Type B pancreatic cell (in vitro differentiated cells): Measurements from ENCODE around the gene MED26. TPM values are rescaled to one million over a fixed set of nuclear protein-coding genes. Genes with fewer than 3 reads are reported as not detected.

Source experiments
- DNase-seq: peaks from one replicate; pipeline ENCODE4 v3.0.0; 2021; ENCODE audit warnings: mixed read lengths; ENCODE audit not compliant: unreplicated experiment; ENCODE audit errors: extremely low spot score
- H3K27ac Mint-ChIP-seq: 2 replicates; pipeline ENCODE4 v1.8.0; 2021; ENCODE audit warnings: mild to moderate bottlenecking, mixed read lengths
- H3K27me3 Mint-ChIP-seq: 2 replicates; pipeline ENCODE4 v1.8.0; 2021; ENCODE audit warnings: mixed read lengths
- H3K36me3 Mint-ChIP-seq: 2 replicates; pipeline ENCODE4 v1.8.0; 2021; ENCODE audit warnings: mixed read lengths
- H3K4me1 Mint-ChIP-seq: one replicate; pipeline ENCODE4 v1.8.0; 2021; ENCODE audit warnings: mixed read lengths; ENCODE audit not compliant: unreplicated experiment
- H3K4me3 Mint-ChIP-seq: 2 replicates; pipeline ENCODE4 v1.8.0; 2021; ENCODE audit warnings: mild to moderate bottlenecking, mixed read lengths
- H3K9me3 Mint-ChIP-seq: 2 replicates; pipeline ENCODE4 v1.8.0; 2021; ENCODE audit warnings: mixed read lengths
- total RNA-seq: library from RNA; stranded (reverse); gene quantifications from 2 replicates; pipeline ENCODE4 v1.2.1, GENCODE V29; 2021; ENCODE audit warnings: low replicate concordance
- TF ChIP-seq, protein P1 (sequence below): fragments of 200-600 bp; sonication (generic); conservative IDR thresholded peaks from 2 replicates; pipeline ENCODE4 v1.5.0; 2021; ENCODE audit warnings: antibody characterized with exemption, mild to moderate bottlenecking

The MED26 gene
- total RNA-seq, 1 donor from 2014 or later, result 12.5 TPM

DNA sequence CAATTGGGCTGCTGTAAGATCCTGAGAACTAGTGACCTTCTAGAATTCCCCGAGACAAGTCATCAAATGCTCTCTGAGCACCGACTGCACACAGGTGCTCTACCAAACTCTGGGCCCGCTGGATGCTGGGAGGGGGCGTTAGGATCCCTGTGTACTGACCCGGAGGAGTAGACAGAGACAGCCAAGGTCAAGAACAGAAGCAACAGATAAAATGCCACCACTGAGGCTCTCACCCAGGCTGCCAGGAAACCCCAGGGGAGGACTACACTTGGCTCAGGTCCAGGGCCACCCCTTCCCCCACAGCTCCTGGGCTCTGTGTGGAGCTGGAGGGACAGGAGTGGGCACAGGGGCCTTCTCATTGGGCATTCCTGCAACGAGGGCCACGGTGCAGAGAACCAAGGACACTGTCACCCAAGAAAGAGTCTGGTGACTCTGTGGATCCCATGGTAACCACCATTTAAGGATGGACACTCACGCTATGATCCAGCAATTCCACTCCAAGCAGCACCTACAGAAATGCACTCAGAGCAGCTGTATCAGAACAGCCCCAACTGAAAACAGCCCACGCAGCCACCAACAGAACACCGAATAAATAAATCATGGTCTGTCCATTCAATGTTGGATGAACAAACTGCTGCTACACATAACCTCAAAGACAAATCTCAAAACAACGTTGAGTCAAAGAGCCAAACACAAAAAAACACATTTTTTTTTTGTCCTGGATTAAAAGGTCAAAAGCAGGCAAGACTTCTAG is 39.0 kb downstream of the MED26 start:
- Mint-ChIP-seq H3K4me1 (peaks cover 47% of the 10 kb centered on the region), H3K27ac (no peak overlapping the region)

DNA sequence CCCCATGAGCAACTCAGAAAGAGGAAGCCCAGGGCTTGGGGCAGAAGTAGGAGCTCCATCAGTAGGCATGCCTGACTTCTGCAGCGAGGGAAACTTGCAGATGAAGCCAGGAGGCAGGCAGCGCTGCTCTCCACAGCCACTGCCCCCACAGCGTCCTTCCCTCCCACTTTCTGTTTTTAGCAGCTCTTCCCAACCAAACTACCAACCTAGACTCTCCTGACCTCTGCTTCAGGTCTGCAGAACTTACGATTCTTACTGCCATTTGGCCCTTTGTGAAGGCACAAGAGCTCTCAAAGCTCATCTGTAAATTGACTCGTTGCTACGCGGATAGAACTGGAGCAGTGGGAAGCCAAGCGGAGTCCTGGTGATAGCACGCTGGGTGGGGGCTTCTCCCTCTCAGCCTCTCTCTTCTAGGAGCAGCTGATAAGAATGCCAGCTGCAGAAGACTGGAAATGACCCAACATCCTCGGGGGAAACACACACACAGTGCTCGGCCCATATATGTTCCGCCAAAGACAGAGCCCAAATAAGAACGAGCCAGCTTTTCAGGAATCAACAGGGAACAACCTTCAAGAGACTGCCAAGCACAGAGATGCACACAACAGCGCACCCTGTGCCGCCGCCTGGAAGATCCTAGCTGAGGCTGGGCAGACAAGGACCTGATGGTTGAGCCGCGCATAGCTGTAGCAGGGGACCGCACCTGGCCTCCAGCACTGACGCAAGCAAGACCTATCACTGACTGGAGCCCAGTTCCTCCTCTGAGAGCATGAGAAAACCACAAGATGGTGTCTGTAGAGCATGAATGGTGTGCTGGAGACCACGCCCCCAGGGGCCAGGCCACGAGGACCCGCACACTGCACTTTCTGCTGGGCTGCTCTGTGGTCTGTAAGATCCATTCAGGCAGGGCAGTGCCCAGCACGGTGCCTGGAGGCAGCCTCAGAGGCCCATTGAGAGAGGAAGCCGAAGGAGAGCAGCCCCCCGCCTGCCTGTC is 39.9 kb downstream of the MED26 start:
- H3K4me3 Mint-ChIP-seq, result no peak overlapping the region
- no peaks in the 10 kb centered on the region for H3K9me3 Mint-ChIP-seq
- no peak for DNase-seq
- peak overlapping the region; percentile 65 for H3K27ac Mint-ChIP-seq
- TF ChIP-seq, protein P1, sequence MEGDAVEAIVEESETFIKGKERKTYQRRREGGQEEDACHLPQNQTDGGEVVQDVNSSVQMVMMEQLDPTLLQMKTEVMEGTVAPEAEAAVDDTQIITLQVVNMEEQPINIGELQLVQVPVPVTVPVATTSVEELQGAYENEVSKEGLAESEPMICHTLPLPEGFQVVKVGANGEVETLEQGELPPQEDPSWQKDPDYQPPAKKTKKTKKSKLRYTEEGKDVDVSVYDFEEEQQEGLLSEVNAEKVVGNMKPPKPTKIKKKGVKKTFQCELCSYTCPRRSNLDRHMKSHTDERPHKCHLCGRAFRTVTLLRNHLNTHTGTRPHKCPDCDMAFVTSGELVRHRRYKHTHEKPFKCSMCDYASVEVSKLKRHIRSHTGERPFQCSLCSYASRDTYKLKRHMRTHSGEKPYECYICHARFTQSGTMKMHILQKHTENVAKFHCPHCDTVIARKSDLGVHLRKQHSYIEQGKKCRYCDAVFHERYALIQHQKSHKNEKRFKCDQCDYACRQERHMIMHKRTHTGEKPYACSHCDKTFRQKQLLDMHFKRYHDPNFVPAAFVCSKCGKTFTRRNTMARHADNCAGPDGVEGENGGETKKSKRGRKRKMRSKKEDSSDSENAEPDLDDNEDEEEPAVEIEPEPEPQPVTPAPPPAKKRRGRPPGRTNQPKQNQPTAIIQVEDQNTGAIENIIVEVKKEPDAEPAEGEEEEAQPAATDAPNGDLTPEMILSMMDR, result no peak
- no peaks in the 10 kb centered on the region for H3K36me3 Mint-ChIP-seq
- H3K4me1 Mint-ChIP-seq, result peaks cover 49% of the 10 kb centered on the region
- H3K27me3 Mint-ChIP-seq, result no peaks in the 10 kb centered on the region

More for the DNA sequence above, 39.0 kb downstream of the MED26 start:
- Mint-ChIP-seq H3K27me3 (no peaks in the 10 kb centered on the region), H3K4me3 (no peak overlapping the region), H3K9me3 (no peaks in the 10 kb centered on the region), H3K36me3 (no peaks in the 10 kb centered on the region)
- TF ChIP-seq, protein P1, result no peak
- no peak for DNase-seq

DNA sequence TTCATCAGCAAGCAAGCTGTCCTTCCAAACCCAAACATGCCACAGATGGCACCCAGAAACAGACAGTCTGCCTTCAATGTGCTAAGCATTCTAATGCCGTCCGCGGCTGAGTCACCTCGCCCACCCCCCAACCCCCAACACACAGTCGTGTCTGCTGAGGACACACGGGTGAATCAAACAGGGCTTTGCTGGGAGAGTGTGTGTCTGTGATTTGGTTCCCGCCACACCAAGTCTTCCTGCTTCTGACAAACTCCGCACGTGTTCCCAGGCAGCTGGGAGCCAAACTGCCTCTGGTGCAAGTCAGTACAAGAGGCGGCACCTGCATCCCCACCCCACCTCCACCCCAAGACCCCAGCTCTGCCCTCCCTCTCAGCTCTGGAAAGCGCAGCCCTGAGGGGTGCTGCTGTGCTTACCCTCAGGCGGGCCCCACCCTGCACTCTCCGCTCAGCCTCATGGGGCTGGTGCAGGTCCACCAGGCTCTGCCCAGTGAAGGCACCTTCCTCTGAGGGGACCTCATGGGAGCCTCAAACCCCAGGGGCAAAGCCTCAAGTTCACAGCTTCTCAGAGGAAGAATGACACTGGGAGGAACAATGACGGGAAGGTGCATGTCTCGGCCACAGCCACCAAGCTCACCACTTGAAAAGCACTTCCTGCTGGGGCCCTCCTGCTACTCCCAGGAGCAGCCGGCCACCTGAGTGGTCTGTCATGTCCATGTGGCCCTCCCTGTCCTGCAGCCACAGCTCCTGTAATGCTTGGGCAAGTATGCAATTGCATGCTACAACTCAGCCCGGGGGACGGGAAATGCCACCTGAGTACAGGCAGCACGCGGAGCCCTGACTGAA is 40.8 kb downstream of the MED26 start:
- H3K36me3 Mint-ChIP-seq, result no peaks in the 10 kb centered on the region
- H3K27me3 Mint-ChIP-seq, result no peaks in the 10 kb centered on the region
- TF ChIP-seq, protein P1, result no peak
- no peak overlapping the region for H3K4me3 Mint-ChIP-seq
- peak overlapping the region; percentile 65 for H3K27ac Mint-ChIP-seq
- no peak for DNase-seq
- H3K9me3 Mint-ChIP-seq, result no peaks in the 10 kb centered on the region
- H3K4me1 Mint-ChIP-seq, result peaks cover 48% of the 10 kb centered on the region

DNA sequence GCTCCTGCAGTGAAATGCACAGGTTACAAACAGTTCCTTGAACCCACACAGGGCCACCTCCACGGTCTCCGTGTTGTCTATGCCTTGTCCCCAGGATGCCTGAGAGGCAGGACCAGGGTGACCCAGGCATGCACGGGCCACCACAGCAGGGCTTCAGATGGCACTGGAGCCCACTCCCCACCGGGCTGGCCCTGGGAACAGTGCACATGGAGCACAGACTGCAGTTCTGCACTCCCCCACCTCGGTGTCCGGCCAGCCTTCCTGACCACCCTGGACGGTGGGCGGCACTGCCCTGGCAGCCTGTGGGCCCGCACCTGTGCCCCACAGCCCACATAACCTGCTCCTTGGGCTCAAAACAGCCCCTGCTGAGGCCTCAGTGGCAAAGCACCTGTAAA is 41.5 kb downstream of the MED26 start:
- no peak for DNase-seq
- TF ChIP-seq, protein P1, result no peak
- Mint-ChIP-seq H3K9me3 (no peaks in the 10 kb centered on the region), H3K27ac (no peak overlapping the region), H3K36me3 (no peaks in the 10 kb centered on the region), H3K4me1 (peaks cover 48% of the 10 kb centered on the region), H3K4me3 (no peak overlapping the region), H3K27me3 (no peaks in the 10 kb centered on the region)

DNA sequence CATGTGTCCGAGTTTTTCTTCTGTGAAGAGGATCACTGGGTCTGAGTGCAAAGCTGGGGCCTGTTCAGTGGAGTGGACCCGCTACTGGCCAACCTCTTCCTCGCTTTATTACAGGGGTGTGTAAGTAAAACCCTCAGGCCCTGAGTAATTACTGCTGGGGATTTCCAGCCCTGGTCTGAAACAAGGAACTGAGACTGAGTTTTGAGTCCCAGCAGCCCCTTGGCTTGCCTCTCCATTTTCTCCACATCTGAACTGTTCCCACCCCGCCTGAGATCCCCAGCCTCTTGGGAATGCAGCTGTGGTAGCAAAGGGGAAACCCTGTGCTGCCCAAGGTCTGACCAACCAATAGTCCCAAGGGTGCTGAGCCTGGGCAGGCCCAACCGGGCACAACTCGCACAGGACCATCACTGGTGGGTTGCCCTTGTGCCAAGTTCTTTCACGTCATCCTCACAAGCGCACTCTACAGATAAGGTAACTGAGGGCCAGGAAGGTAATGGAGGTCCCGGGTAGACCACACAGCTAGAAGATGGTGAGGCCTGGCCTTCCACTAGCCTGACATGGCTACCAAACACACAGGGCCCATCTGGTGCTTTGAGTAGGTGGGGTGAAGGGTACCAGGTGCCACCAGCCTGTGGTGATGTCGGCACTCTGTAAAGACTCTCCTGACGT is 42.1 kb downstream of the MED26 start:
- Mint-ChIP-seq H3K4me1 (peaks cover 48% of the 10 kb centered on the region), H3K36me3 (no peaks in the 10 kb centered on the region), H3K27me3 (no peaks in the 10 kb centered on the region), H3K27ac (peak overlapping the region; percentile 91), H3K4me3 (peak overlapping the region; percentile 36), H3K9me3 (no peaks in the 10 kb centered on the region)
- TF ChIP-seq, protein P1, result no peak
- DNase-seq, result no peak
